ENCODE data around the gene PTK7.

- TF ChIP-seq CTCF (IDR thresholded peaks at IDR 0.05; ENCODE audit: borderline replicate concordance, extremely low read depth, low read length, poor library complexity, severe bottlenecking) (no peak), EZH2 (IDR thresholded peaks at IDR 0.05; ENCODE audit: borderline replicate concordance, low read depth, low read length, severe bottlenecking) (no peak)
These were observed 123.8 kb downstream of the PTK7 start for GRCh38 chr6:43199912-43200311.

Data from DND-41 (cell line).